Measurements from ENCODE around the gene REM2. TPM values are rescaled to one million over a fixed set of nuclear protein-coding genes. Genes with fewer than 3 reads are reported as not detected.

The REM2 gene
- polyA plus RNA-seq, 1 of the 3 experiments (the other 2 are of a cell fraction), result 0.26 TPM

DNA sequence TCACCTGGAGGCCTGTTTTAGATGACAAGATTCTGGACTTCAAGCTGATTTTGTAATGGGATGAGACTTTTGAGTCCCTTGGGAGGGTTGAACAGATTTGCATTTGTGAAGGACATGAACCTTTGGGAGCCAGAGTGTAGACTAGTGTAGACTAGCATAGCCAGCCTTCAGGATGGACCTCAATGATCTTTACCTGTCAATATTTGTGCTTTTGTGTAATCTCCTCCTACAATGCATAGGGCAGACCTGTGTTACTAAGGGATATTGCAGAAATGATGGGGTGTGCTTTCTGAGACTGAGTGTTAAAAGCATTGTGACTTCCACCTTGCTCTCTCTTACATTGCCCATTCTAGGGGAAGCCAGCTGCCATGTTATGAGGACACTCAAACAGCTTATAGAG lies 21.4 kb upstream of the REM2 start:
- POLR2A ChIA-PET, result no interaction called here

DNA sequence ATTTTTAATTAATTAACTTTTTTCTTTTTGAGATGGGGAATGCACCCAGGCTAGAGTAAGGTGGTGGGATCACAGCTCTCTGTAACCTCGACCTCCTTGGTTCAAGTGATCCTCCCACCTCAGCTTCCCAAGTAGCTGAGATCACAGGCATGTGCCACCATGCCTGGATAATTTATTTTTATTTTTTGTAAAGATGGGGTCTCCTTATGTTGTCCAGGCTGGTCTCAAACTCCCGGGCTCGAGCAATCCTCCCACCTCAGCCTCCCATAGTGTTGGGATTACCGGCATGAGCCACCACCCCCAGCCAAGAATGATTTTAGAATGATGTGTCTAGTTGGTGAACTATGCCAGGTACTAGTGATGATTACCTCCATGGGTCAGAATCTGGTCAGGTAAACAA lies 18.0 kb upstream of the REM2 start:
- H4K20me1 ChIP-seq (ENCODE audit: insufficient read depth), result no peaks in the 10 kb centered on the region
- ChIA-PET CTCF (interaction anchor here (1.2 to 4.9 kb wide), 6 partner anchors 9 to 308 kb away, joined by 3 to 51 read pairs (median 6); no protein-coding TSS in a partner anchor), POLR2A (no interaction called here)
- H3K4me3 ChIP-seq (ENCODE audit: low read depth in 2 of 2, low read length in 1 of 2), result no peak overlapping the region
- DNase-seq, result no peak
- no peaks in the 10 kb centered on the region for H3K36me3 ChIP-seq (replicated peaks in 1 of 2; ENCODE audit: control insufficient read depth in 1 of 2, insufficient read depth in 2 of 2, low read length in 1 of 2)
- H3K9ac ChIP-seq, result no peak overlapping the region
- no peaks in the 10 kb centered on the region for H3K9me3 ChIP-seq
- H3K9me2 ChIP-seq, result no peaks in the 10 kb centered on the region
- H3K79me2 ChIP-seq (ENCODE audit: insufficient read depth), result no peaks in the 10 kb centered on the region
- no peak overlapping the region for H3K4me2 ChIP-seq
- TF ChIP-seq FOXM1 (IDR thresholded peaks at IDR 0.05; ENCODE audit: low read depth) (no peak), RAD21 (IDR thresholded peaks at IDR 0.05; ENCODE audit: low read length) (no peak), SMC3 (IDR thresholded peaks at IDR 0.05; ENCODE audit: low read depth, low read length) (no peak), TAF1 (IDR thresholded peaks at IDR 0.05; ENCODE audit: borderline replicate concordance, low read depth, low read length) (no peak)
- TF ChIP-seq, protein P1, sequence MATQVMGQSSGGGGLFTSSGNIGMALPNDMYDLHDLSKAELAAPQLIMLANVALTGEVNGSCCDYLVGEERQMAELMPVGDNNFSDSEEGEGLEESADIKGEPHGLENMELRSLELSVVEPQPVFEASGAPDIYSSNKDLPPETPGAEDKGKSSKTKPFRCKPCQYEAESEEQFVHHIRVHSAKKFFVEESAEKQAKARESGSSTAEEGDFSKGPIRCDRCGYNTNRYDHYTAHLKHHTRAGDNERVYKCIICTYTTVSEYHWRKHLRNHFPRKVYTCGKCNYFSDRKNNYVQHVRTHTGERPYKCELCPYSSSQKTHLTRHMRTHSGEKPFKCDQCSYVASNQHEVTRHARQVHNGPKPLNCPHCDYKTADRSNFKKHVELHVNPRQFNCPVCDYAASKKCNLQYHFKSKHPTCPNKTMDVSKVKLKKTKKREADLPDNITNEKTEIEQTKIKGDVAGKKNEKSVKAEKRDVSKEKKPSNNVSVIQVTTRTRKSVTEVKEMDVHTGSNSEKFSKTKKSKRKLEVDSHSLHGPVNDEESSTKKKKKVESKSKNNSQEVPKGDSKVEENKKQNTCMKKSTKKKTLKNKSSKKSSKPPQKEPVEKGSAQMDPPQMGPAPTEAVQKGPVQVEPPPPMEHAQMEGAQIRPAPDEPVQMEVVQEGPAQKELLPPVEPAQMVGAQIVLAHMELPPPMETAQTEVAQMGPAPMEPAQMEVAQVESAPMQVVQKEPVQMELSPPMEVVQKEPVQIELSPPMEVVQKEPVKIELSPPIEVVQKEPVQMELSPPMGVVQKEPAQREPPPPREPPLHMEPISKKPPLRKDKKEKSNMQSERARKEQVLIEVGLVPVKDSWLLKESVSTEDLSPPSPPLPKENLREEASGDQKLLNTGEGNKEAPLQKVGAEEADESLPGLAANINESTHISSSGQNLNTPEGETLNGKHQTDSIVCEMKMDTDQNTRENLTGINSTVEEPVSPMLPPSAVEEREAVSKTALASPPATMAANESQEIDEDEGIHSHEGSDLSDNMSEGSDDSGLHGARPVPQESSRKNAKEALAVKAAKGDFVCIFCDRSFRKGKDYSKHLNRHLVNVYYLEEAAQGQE (IDR thresholded peaks at IDR 0.05; ENCODE audit: low read depth, low read length), result no peak
- TF ChIP-seq, protein P2, sequence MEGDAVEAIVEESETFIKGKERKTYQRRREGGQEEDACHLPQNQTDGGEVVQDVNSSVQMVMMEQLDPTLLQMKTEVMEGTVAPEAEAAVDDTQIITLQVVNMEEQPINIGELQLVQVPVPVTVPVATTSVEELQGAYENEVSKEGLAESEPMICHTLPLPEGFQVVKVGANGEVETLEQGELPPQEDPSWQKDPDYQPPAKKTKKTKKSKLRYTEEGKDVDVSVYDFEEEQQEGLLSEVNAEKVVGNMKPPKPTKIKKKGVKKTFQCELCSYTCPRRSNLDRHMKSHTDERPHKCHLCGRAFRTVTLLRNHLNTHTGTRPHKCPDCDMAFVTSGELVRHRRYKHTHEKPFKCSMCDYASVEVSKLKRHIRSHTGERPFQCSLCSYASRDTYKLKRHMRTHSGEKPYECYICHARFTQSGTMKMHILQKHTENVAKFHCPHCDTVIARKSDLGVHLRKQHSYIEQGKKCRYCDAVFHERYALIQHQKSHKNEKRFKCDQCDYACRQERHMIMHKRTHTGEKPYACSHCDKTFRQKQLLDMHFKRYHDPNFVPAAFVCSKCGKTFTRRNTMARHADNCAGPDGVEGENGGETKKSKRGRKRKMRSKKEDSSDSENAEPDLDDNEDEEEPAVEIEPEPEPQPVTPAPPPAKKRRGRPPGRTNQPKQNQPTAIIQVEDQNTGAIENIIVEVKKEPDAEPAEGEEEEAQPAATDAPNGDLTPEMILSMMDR (IDR thresholded peaks at IDR 0.05), result no peak
- 76% methylated on average over 4 of the region's 4 CpGs for WGBS (ENCODE audit: low lambda C conversion rate)
- H2AFZ ChIP-seq (ENCODE audit: low read depth), result no peak overlapping the region
- H3K27ac ChIP-seq (ENCODE audit: low read depth in 2 of 2, low read length in 1 of 2), result no peak overlapping the region
- no peaks in the 10 kb centered on the region; a peak in 1 of 4 replicates for H3K4me1 ChIP-seq (ENCODE audit: control insufficient read depth in 1 of 2, insufficient read depth in 2 of 2, low read depth in 1 of 2, low read length in 1 of 2)
- H3K27me3 ChIP-seq (ENCODE audit: insufficient read depth), result no peaks in the 10 kb centered on the region
- H3F3A ChIP-seq (replicated peaks; ENCODE audit: insufficient read depth), result no peaks in the 10 kb centered on the region

More for the DNA sequence above, 21.4 kb upstream of the REM2 start:
- Histone ChIP-seq H3K4me2 (no peak overlapping the region), H3K36me3 (replicated peaks in 1 of 2; ENCODE audit: control insufficient read depth in 1 of 2, insufficient read depth in 2 of 2, low read length in 1 of 2) (no peaks in the 10 kb centered on the region), H3K4me1 (ENCODE audit: control insufficient read depth in 1 of 2, insufficient read depth in 2 of 2, low read depth in 1 of 2, low read length in 1 of 2) (no peaks in the 10 kb centered on the region), H3F3A (replicated peaks; ENCODE audit: insufficient read depth) (no peaks in the 10 kb centered on the region), H3K27ac (ENCODE audit: low read depth in 2 of 2, low read length in 1 of 2) (no peak overlapping the region), H3K79me2 (ENCODE audit: insufficient read depth) (no peaks in the 10 kb centered on the region), H2AFZ (ENCODE audit: low read depth) (no peak overlapping the region), H3K4me3 (ENCODE audit: low read depth in 2 of 2, low read length in 1 of 2) (no peak overlapping the region), H4K20me1 (ENCODE audit: insufficient read depth) (no peaks in the 10 kb centered on the region), H3K9ac (no peak overlapping the region), H3K27me3 (ENCODE audit: insufficient read depth) (no peaks in the 10 kb centered on the region), H3K9me2 (no peaks in the 10 kb centered on the region), H3K9me3 (no peaks in the 10 kb centered on the region)
- DNase-seq, result no peak
- CTCF ChIA-PET, result interaction anchor here (0.8 to 18.5 kb wide), 6 partner anchors 8 to 291 kb away, joined by 3 to 472 read pairs (median 19); partner anchors contain the start of genes LRP10, MRPL52 and SLC7A7
- TF ChIP-seq NFIC (IDR thresholded peaks at IDR 0.05; ENCODE audit: borderline replicate concordance), result no peak
- TF ChIP-seq, protein P3, sequence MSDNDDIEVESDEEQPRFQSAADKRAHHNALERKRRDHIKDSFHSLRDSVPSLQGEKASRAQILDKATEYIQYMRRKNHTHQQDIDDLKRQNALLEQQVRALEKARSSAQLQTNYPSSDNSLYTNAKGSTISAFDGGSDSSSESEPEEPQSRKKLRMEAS (IDR thresholded peaks at IDR 0.05; ENCODE audit: low read depth), result no peak
- no peak for TF ChIP-seq POLR2AphosphoS5 (IDR thresholded peaks at IDR 0.05; ENCODE audit: low read depth, low read length)
- no peak for TF ChIP-seq RCOR1 (IDR thresholded peaks at IDR 0.05; ENCODE audit: low read length)
- TF ChIP-seq, protein P4, sequence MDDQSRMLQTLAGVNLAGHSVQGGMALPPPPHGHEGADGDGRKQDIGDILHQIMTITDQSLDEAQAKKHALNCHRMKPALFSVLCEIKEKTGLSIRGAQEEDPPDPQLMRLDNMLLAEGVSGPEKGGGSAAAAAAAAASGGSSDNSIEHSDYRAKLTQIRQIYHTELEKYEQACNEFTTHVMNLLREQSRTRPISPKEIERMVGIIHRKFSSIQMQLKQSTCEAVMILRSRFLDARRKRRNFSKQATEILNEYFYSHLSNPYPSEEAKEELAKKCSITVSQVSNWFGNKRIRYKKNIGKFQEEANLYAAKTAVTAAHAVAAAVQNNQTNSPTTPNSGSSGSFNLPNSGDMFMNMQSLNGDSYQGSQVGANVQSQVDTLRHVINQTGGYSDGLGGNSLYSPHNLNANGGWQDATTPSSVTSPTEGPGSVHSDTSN (IDR thresholded peaks at IDR 0.05), result no peak
- TF ChIP-seq, protein P5, sequence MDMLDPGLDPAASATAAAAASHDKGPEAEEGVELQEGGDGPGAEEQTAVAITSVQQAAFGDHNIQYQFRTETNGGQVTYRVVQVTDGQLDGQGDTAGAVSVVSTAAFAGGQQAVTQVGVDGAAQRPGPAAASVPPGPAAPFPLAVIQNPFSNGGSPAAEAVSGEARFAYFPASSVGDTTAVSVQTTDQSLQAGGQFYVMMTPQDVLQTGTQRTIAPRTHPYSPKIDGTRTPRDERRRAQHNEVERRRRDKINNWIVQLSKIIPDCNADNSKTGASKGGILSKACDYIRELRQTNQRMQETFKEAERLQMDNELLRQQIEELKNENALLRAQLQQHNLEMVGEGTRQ (IDR thresholded peaks at IDR 0.05; ENCODE audit: borderline replicate concordance, low read depth, low read length), result no peak
- TF ChIP-seq FOSL2 (IDR thresholded peaks at IDR 0.05; ENCODE audit: borderline replicate concordance, low read depth), result no peak
- no peak for TF ChIP-seq SMC3 (IDR thresholded peaks at IDR 0.05; ENCODE audit: low read depth, low read length)
- TF ChIP-seq YY1 (IDR thresholded peaks at IDR 0.05; ENCODE audit: low read depth), result no peak
- no peak for TF ChIP-seq TCF12 (IDR thresholded peaks at IDR 0.05)
- no peak for TF ChIP-seq ELF1 (IDR thresholded peaks at IDR 0.05)
